Measurements from ENCODE around the gene CACNA1B. TPM values are rescaled to one million over a fixed set of nuclear protein-coding genes. Genes with fewer than 3 reads are reported as not detected.

The CACNA1B gene
- total RNA-seq, 2 donors from 2014 or later = 0.19 to 0.42 TPM

- Histone ChIP-seq H3K27ac (no peak overlapping the region), H3K36me3 (no peaks in the 10 kb centered on the region), H3K9me3 (no peaks in the 10 kb centered on the region), H3K4me1 (no peaks in the 10 kb centered on the region), H3K9ac (ENCODE audit: low read depth in 2 of 2, low read length in 2 of 2) (no peak overlapping the region), H3K27me3 (no peaks in the 10 kb centered on the region), H3K4me3 (no peak overlapping the region)
- no peak for TF ChIP-seq CTCF (IDR thresholded peaks at IDR 0.05)
- DNase-seq = no peak
- intact Hi-C loops (cut with DNase I) = no loop called here
Observed at GRCh38 chr9:137913771-137914767, 36.5 kb downstream of the CACNA1B start.

- Histone ChIP-seq H3K27ac (no peak overlapping the region), H3K9ac (ENCODE audit: low read depth in 2 of 2, low read length in 2 of 2) (no peak overlapping the region), H3K36me3 (no peaks in the 10 kb centered on the region), H3K4me3 (no peak overlapping the region), H3K9me3 (no peaks in the 10 kb centered on the region), H3K4me1 (no peaks in the 10 kb centered on the region), H3K27me3 (no peaks in the 10 kb centered on the region)
- DNase-seq = no peak
- intact Hi-C loops (cut with DNase I) = no loop called here
- no peak for TF ChIP-seq CTCF (IDR thresholded peaks at IDR 0.05)
Observed at GRCh38 chr9:137916540-137916939, 39.0 kb downstream of the CACNA1B start.

- Histone ChIP-seq H3K9ac (ENCODE audit: low read depth in 2 of 2, low read length in 2 of 2) (no peak overlapping the region), H3K4me3 (no peak overlapping the region), H3K4me1 (no peaks in the 10 kb centered on the region), H3K27me3 (no peaks in the 10 kb centered on the region), H3K27ac (no peak overlapping the region), H3K36me3 (no peaks in the 10 kb centered on the region), H3K9me3 (no peaks in the 10 kb centered on the region)
- intact Hi-C loops (cut with DNase I) = no loop called here
- no peak for DNase-seq
- TF ChIP-seq CTCF (IDR thresholded peaks at IDR 0.05) = no peak
Observed at GRCh38 chr9:137917116-137917515, 39.5 kb downstream of the CACNA1B start.

- no peaks in the 10 kb centered on the region for H3K9me3 ChIP-seq
- no peak for TF ChIP-seq CTCF (IDR thresholded peaks at IDR 0.05)
- H3K4me3 ChIP-seq = no peak overlapping the region
- intact Hi-C loops (cut with DNase I) = no loop called here
- H3K4me1 ChIP-seq = no peaks in the 10 kb centered on the region
- DNase-seq = no peak
- no peaks in the 10 kb centered on the region for H3K27me3 ChIP-seq
- no peak overlapping the region for H3K9ac ChIP-seq (ENCODE audit: low read depth in 2 of 2, low read length in 2 of 2)
- H3K27ac ChIP-seq = no peak overlapping the region
- H3K36me3 ChIP-seq = no peaks in the 10 kb centered on the region
Observed at GRCh38 chr9:137917795-137918194, 40.2 kb downstream of the CACNA1B start.

- no peak for TF ChIP-seq CTCF (IDR thresholded peaks at IDR 0.05)
- intact Hi-C loops (cut with DNase I) = no loop called here
- Histone ChIP-seq H3K36me3 (no peaks in the 10 kb centered on the region), H3K4me1 (no peaks in the 10 kb centered on the region), H3K27ac (no peak overlapping the region), H3K27me3 (no peaks in the 10 kb centered on the region), H3K4me3 (no peak overlapping the region), H3K9me3 (no peaks in the 10 kb centered on the region), H3K9ac (ENCODE audit: low read depth in 2 of 2, low read length in 2 of 2) (no peak overlapping the region)
- DNase-seq = no peak
Observed at GRCh38 chr9:137918331-137919094, 40.9 kb downstream of the CACNA1B start.

All from colonic mucosa (tissue), 4 donors.